ENCODE data around the gene DEDD. TPM values are rescaled to one million over a fixed set of nuclear protein-coding genes. Genes with fewer than 3 reads are reported as not detected.

Gene DEDD
- total and polyA plus RNA-seq, 2 of the 4 experiments (the other 2 are of a cell fraction): 40.2 to 47.9 TPM

DNA sequence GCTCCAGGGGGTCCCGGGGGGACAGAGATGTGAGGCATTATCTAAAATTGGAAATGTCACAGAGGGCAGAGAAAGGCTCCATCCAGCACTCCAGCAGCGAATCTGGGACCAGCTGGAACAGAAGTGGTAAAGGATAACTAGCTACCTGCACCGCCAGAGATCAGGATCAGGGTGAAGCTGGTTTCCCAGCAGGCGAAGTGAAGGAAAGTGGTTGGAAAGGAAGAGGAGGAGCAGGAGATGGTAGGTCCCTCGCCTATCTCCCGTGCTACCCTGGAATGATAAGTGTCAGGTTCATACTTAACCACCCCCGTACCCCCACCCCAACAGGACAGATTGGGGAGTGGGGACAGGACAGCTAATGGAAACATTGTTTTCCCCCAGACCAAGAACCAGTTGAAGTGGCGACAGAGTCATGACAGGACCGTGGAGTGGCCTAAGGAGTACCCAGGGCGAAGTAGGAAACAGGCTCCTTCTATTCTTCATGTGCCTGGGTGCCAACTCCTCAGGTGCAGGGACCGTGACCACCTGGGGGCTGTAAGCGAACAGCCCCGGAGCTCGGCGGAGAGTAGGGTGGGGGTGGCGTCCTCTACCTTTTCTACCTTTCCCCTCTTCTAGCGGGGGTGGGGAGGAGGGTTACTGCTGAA, 44.1 kb upstream of the DEDD start (continued):
- TF ChIP-seq, protein P1, sequence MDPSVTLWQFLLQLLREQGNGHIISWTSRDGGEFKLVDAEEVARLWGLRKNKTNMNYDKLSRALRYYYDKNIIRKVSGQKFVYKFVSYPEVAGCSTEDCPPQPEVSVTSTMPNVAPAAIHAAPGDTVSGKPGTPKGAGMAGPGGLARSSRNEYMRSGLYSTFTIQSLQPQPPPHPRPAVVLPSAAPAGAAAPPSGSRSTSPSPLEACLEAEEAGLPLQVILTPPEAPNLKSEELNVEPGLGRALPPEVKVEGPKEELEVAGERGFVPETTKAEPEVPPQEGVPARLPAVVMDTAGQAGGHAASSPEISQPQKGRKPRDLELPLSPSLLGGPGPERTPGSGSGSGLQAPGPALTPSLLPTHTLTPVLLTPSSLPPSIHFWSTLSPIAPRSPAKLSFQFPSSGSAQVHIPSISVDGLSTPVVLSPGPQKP (IDR thresholded peaks at IDR 0.05; ENCODE audit: borderline replicate concordance, low read depth, low read length): no peak

- Histone ChIP-seq H3K9ac (ENCODE audit: low read depth, low read length) (no peak overlapping the region), H4K91ac (ENCODE audit: insufficient read depth, low read depth, low read length) (no peak overlapping the region), H3K4ac (ENCODE audit: low read depth, low read length) (no peak overlapping the region), H3K4me1 (ENCODE audit: control insufficient read depth, insufficient read depth, low read length) (peaks cover 17% of the 10 kb centered on the region), H4K5ac (ENCODE audit: low read depth, low read length) (no peak overlapping the region), H3K27me3 (ENCODE audit: control insufficient read depth, insufficient read depth, low read length) (no peaks in the 10 kb centered on the region), H3K56ac (ENCODE audit: extremely low read depth, insufficient read depth, low read length) (no peak overlapping the region), H3K36me3 (ENCODE audit: control insufficient read depth, insufficient read depth, low read length) (peaks cover 33% of the 10 kb centered on the region), H3K14ac (replicated peaks; ENCODE audit: low read depth, low read length) (no peak overlapping the region), H3K27ac (ENCODE audit: insufficient read depth, low read length) (no peak overlapping the region), H3K79me1 (ENCODE audit: low read depth in 1 of 2, low read length in 2 of 2) (peaks cover 14 to 43% of the 10 kb centered on the region in 2 experiments), H2BK15ac (ENCODE audit: low read depth, low read length) (no peak overlapping the region), H3K4me3 (ENCODE audit: insufficient read depth, low read depth, low read length) (no peak overlapping the region), H3K18ac (ENCODE audit: low read depth, low read length) (no peak overlapping the region), H2AFZ (replicated peaks; ENCODE audit: low read length, poor library complexity) (no peak overlapping the region), H2BK120ac (ENCODE audit: low read depth, low read length) (no peak overlapping the region), H3K9me3 (ENCODE audit: control insufficient read depth, insufficient read depth, low read length) (no peaks in the 10 kb centered on the region), H2AK9ac (replicated peaks; ENCODE audit: low read depth, low read length, poor library complexity) (no peak overlapping the region), H2AK5ac (ENCODE audit: low read depth, low read length) (no peak overlapping the region), H4K20me1 (ENCODE audit: insufficient read depth, low read length) (peaks cover 13% of the 10 kb centered on the region; the same call in 1 of the 2 replicates), H3K23ac (ENCODE audit: low read depth, low read length) (no peak overlapping the region), H3K9me1 (ENCODE audit: insufficient read depth, low read length) (peaks cover 11% of the 10 kb centered on the region), H2BK5ac (ENCODE audit: low read depth, low read length, poor library complexity, severe bottlenecking) (no peak overlapping the region), H4K8ac (ENCODE audit: low read depth in 2 of 2, low read length in 2 of 2) (no peak overlapping the region), H2BK20ac (ENCODE audit: low read depth, low read length) (no peak overlapping the region), H3K4me2 (ENCODE audit: low read depth, low read length) (peak overlapping the region; percentile 96; the same call in 1 of the 2 replicates)
- no peak for ATAC-seq (ENCODE audit: low read depth)
- POLR2A ChIA-PET (ENCODE audit: unreplicated experiment): no interaction called here
- no peak for DNase-seq
- in situ Hi-C loops (cut with MboI; ENCODE audit: low sequenced_read_pairs) (no loop called here), intact Hi-C loops (cut with micrococcal nuclease) (no loop called here), dilution Hi-C loops (cut with HindIII; ENCODE audit: low sequenced_read_pairs, unreplicated experiment) (no loop called here)
- TF ChIP-seq POLR2A (IDR thresholded peaks at IDR 0.05; ENCODE audit: low read depth, low read length) (no peak), USF2 (IDR thresholded peaks at IDR 0.05; ENCODE audit: low read depth, low read length) (no peak), RAD21 (IDR thresholded peaks at IDR 0.05; ENCODE audit: low read length) (no peak), RCOR1 (IDR thresholded peaks at IDR 0.05; ENCODE audit: insufficient replicate concordance, low read length) (no peak), MAFK (IDR thresholded peaks at IDR 0.05; ENCODE audit: low read depth, low read length) (no peak), FOS (IDR thresholded peaks at IDR 0.05; ENCODE audit: low read depth, low read length) (no peak), RFX5 (IDR thresholded peaks at IDR 0.05; ENCODE audit: low read depth, low read length) (no peak), SMC3 (IDR thresholded peaks at IDR 0.05; ENCODE audit: low read depth, low read length) (no peak), MXI1 (IDR thresholded peaks at IDR 0.05; ENCODE audit: borderline replicate concordance, low read depth, low read length) (no peak), MAZ (IDR thresholded peaks at IDR 0.05; ENCODE audit: borderline replicate concordance, low read depth, low read length) (no peak), NFE2L2 (IDR thresholded peaks at IDR 0.05; ENCODE audit: low read depth, low read length) (no peak), CHD1 (IDR thresholded peaks at IDR 0.05; ENCODE audit: low read depth, low read length) (no peak), BHLHE40 (IDR thresholded peaks at IDR 0.05; ENCODE audit: low read depth, low read length) (no peak)
- WGBS, 2 experiments (ENCODE audit: extremely low coverage in 2 of 2, insufficient read length in 1 of 2): 92% methylated on average over 6 of the region's 10 CpGs; no CpG with 5 or more reads in 1 of the 2 experiments
- BruUV-seq (replicated peaks): no TSS peak
- CTCF ChIA-PET: interaction anchor here (1.9 kb wide), 1 partner anchor 10 kb away, joined by 5 read pairs; the partner anchor contains the start of gene PPOX
These were observed 43.4 kb upstream of the DEDD start for GRCh38 chr1:161175771-161176453.
